HFFc6 (cell line): ENCODE measurements around the gene NSG2. TPM values are rescaled to one million over a fixed set of nuclear protein-coding genes. Genes with fewer than 3 reads are reported as not detected.

Source experiments
- DNase-seq: peaks from one replicate; pipeline ENCODE4 v3.0.0-alpha.2; 2018
- H3K27ac Mint-ChIP-seq: 2 replicates; pipeline ENCODE4 v1.8.0; 2020; ENCODE audit warnings: mild to moderate bottlenecking, mixed read lengths
- H3K27me3 Mint-ChIP-seq: 2 replicates; pipeline ENCODE4 v1.8.0; 2021; ENCODE audit warnings: mild to moderate bottlenecking, moderate library complexity, mixed read lengths; ENCODE audit not compliant: insufficient read depth
- H3K36me3 Mint-ChIP-seq: 2 replicates; pipeline ENCODE4 v1.8.0; 2021; ENCODE audit warnings: low read depth, mixed read lengths
- H3K4me1 Mint-ChIP-seq: 2 replicates; pipeline ENCODE4 v1.8.0; 2020; ENCODE audit warnings: low read depth, mixed read lengths
- H3K4me3 Mint-ChIP-seq: 2 replicates; pipeline ENCODE4 v1.8.0; 2020; ENCODE audit warnings: mild to moderate bottlenecking, moderate library complexity, mixed read lengths
- H3K9me3 Mint-ChIP-seq: 2 replicates; pipeline ENCODE4 v1.8.0; 2020; ENCODE audit warnings: mild to moderate bottlenecking, mixed read lengths
- total RNA-seq, 6 experiments: library from RNA; stranded (reverse); fragmentation: NEBNext Ultra II Directional; extraction: Animal tissue kit (Norgen Biotek cat#: 25700); gene quantifications; 2 replicates in 1 of 6; 3 replicates in 5 of 6; pipeline ENCODE4 v1.2.3, GENCODE V29; 2021
- TF ChIP-seq, protein P1 (sequence below): fragments of 200-600 bp; sonication (generic); IDR thresholded peaks from 2 replicates; pipeline ENCODE4 v1.5.0; 2021; ENCODE audit warnings: antibody characterized with exemption, mild to moderate bottlenecking

Gene NSG2
- total RNA-seq, 6 experiments from 2014 or later, result not detected

DNA sequence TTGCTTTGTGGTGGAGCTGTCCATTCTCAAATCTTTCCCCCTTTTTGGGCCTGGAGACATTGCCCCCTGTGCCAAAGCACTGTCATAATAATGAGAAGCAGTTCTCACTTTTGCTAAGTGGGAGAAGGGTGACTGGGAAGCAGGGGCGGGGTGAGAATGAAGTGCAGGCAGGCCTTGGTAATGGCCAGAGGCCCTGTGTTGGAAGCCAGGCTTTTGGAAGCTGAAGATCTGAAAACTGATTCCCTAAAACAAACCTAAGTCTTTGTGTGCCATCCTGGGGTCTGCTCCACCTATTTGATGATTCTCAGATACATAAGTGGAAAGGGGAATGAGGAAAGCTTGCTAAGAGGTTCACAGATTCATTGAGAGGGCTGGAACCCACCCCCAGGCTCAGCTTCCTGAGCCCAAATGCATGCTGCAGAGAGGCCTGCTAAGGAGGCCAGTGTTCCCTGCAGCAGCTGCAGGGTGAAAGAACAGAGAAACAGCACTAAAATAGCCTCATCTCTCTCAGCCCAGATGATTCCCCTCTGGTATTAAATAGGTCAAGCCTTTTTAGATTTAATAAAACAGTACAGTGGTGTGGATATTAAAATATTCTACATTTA, 75.0 kb downstream of the NSG2 start:
- H3K36me3 Mint-ChIP-seq, result no peaks in the 10 kb centered on the region
- no peaks in the 10 kb centered on the region for H3K4me1 Mint-ChIP-seq
- H3K27me3 Mint-ChIP-seq, result peaks cover 1% of the 10 kb centered on the region; the same call in 1 of the 2 replicates
- no peak overlapping the region for H3K4me3 Mint-ChIP-seq
- no peak overlapping the region for H3K27ac Mint-ChIP-seq
- TF ChIP-seq, protein P1, sequence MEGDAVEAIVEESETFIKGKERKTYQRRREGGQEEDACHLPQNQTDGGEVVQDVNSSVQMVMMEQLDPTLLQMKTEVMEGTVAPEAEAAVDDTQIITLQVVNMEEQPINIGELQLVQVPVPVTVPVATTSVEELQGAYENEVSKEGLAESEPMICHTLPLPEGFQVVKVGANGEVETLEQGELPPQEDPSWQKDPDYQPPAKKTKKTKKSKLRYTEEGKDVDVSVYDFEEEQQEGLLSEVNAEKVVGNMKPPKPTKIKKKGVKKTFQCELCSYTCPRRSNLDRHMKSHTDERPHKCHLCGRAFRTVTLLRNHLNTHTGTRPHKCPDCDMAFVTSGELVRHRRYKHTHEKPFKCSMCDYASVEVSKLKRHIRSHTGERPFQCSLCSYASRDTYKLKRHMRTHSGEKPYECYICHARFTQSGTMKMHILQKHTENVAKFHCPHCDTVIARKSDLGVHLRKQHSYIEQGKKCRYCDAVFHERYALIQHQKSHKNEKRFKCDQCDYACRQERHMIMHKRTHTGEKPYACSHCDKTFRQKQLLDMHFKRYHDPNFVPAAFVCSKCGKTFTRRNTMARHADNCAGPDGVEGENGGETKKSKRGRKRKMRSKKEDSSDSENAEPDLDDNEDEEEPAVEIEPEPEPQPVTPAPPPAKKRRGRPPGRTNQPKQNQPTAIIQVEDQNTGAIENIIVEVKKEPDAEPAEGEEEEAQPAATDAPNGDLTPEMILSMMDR, result no peak
- peaks cover 36% of the 10 kb centered on the region; the same call in 1 of the 2 replicates for H3K9me3 Mint-ChIP-seq
- no peak for DNase-seq

DNA sequence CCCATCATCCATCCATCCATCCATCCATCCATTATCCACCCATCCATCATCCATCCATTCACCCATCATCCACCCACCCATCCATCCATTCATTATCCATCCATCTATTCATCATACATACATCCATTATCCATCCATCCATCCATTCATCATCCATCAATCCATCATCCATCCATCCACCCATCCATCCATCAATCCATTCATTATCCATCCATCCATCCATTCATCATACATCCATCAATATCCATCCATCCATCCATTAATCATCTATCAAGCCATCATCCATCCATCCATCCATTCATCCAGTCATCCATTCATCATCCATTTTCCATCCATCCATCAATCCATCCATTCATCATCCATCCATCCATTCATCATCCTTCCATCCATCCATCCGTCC, 89.0 kb downstream of the NSG2 start:
- TF ChIP-seq, protein P1, result no peak
- DNase-seq, result no peak
- no peak overlapping the region for H3K4me3 Mint-ChIP-seq
- no peaks in the 10 kb centered on the region for H3K27me3 Mint-ChIP-seq
- peaks cover 35% of the 10 kb centered on the region for H3K9me3 Mint-ChIP-seq
- H3K36me3 Mint-ChIP-seq, result no peaks in the 10 kb centered on the region
- no peak overlapping the region for H3K27ac Mint-ChIP-seq
- H3K4me1 Mint-ChIP-seq, result no peaks in the 10 kb centered on the region

DNA sequence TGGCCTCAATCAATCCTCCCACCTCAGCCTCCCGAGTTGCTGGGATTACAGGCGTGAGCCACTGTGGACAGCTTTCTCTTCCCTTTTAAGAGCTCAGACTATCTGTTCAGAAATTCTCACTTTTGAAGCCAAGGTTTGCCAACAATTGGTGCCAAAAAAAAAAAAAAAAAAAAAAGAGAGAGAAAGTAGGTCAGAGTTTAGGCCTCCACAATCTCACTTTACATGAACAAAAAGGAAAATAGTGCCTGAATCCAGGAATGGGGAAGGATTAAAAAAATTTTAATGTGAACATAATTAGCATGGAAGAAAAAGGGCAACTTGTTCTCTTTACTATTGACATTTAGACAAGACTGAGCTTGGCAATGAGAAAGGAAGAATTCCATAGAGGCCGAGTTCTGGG, 94.1 kb downstream of the NSG2 start:
- Mint-ChIP-seq H3K4me1 (no peaks in the 10 kb centered on the region), H3K4me3 (no peak overlapping the region), H3K27ac (no peak overlapping the region), H3K9me3 (peaks cover 38% of the 10 kb centered on the region), H3K27me3 (no peaks in the 10 kb centered on the region; the same call in 1 of the 2 replicates), H3K36me3 (no peaks in the 10 kb centered on the region)
- DNase-seq, result no peak
- TF ChIP-seq, protein P1, result no peak

DNA sequence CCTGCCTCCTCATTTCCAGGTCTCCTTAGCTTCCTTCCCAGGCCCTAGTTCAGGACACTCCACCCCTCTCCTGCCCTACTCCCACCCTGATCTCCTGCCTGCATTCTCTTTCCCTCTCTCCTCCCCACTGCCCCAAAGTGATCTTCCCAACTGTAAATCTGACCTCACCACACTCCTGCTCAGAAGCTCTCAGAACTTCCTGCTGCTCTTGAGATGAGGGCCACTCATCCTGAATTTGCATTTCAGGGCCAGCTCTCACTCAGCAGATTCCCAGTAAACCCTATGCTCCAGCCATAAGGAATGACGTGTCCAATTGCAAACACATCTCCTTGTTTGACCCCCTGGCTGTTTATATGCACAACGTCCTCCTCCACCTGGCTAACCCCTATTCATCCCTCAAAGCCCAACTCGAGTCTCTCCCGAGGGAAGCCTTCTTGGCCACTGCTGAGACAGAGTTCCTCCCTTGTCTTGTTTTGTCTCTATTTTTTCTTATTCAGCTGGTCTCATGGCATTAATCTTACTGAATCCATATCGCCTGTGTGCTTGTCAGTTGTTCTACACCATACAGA, 95.0 kb downstream of the NSG2 start:
- DNase-seq, result no peak
- TF ChIP-seq, protein P1, result no peak
- H3K36me3 Mint-ChIP-seq, result no peaks in the 10 kb centered on the region
- peaks cover 45% of the 10 kb centered on the region for H3K9me3 Mint-ChIP-seq
- peaks cover 1% of the 10 kb centered on the region for H3K27me3 Mint-ChIP-seq
- no peaks in the 10 kb centered on the region for H3K4me1 Mint-ChIP-seq
- no peak overlapping the region for H3K4me3 Mint-ChIP-seq
- H3K27ac Mint-ChIP-seq, result no peak overlapping the region

DNA sequence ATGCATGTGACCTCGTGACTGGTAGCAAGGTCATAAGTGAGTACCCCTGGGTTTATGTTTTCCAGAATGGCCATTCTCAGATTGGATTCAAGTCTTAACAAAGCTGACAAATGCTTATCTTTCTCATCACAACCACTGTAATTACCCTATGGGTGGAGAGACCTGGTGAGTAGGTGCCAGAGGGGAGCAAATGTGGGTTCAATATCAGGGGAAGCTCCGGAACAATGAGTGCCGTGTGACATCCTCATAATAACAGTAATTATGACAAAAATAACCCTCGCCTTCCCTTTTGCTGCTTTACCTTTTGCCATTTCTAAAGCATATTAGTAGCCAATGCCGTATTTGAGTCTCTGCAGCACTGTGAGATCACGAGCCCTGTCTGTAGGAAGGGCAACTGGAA, 95.9 kb downstream of the NSG2 start:
- no peaks in the 10 kb centered on the region for H3K36me3 Mint-ChIP-seq
- H3K9me3 Mint-ChIP-seq, result peaks cover 50% of the 10 kb centered on the region
- H3K4me1 Mint-ChIP-seq, result no peaks in the 10 kb centered on the region
- DNase-seq, result no peak
- TF ChIP-seq, protein P1, result no peak
- H3K27me3 Mint-ChIP-seq, result peaks cover 1% of the 10 kb centered on the region
- no peak overlapping the region for H3K27ac Mint-ChIP-seq
- H3K4me3 Mint-ChIP-seq, result no peak overlapping the region
